ENCODE results near the gene KPNA3.

DNA sequence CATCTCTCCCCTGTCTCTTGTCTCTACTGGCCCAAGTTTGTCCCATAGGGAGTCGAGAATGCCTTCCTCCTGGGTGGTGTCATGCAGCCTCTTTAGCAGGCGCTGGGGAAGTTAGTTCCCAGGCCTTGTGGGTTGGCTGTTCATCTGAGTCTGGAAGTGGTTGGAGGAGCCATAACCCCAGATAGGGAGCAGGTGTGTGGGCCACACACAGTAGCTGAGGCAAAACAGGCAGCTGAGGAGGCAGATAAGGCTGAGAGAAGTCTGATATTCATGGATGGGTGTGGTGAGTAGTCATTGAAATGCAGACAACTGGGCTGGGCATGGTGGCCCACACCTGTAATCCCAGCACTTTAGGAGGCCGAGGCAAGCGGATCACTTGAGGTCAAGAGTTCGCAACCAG lies 40.9 kb upstream of the KPNA3 start:
- TF ChIP-seq, protein P1, sequence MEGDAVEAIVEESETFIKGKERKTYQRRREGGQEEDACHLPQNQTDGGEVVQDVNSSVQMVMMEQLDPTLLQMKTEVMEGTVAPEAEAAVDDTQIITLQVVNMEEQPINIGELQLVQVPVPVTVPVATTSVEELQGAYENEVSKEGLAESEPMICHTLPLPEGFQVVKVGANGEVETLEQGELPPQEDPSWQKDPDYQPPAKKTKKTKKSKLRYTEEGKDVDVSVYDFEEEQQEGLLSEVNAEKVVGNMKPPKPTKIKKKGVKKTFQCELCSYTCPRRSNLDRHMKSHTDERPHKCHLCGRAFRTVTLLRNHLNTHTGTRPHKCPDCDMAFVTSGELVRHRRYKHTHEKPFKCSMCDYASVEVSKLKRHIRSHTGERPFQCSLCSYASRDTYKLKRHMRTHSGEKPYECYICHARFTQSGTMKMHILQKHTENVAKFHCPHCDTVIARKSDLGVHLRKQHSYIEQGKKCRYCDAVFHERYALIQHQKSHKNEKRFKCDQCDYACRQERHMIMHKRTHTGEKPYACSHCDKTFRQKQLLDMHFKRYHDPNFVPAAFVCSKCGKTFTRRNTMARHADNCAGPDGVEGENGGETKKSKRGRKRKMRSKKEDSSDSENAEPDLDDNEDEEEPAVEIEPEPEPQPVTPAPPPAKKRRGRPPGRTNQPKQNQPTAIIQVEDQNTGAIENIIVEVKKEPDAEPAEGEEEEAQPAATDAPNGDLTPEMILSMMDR (IDR thresholded peaks at IDR 0.05): no peak
- TF ChIP-seq EP300 (IDR thresholded peaks at IDR 0.05) (no peak), POLR2A (IDR thresholded peaks at IDR 0.05) (no peak)

All from ovary (tissue), 3 donors.